Fibroblast of the aortic adventitia (primary cell): ENCODE measurements around the gene HYAL1. TPM values are rescaled to one million over a fixed set of nuclear protein-coding genes. Genes with fewer than 3 reads are reported as not detected.

Experiments
- DNase-seq: peaks from one replicate; pipeline ENCODE4 v3.0.0-alpha.2; 2010; ENCODE audit warnings: low read depth
- H3K4me3 ChIP-seq: 2 replicates; pipeline ENCODE4 v1.5.1; 2011; ENCODE audit warnings: low read depth, mild to moderate bottlenecking, control low read depth, low read length, moderate library complexity
- total RNA-seq: library from RNA; depleted of rRNA; stranded (reverse); fragments of >200 nt; gene quantifications from 2 replicates; pipeline ENCODE4 v1.2.3, GENCODE V29; 2012; ENCODE audit warnings: low replicate concordance
- TF ChIP-seq, protein P1 (sequence below): IDR thresholded peaks from 2 replicates; pipeline ENCODE4 v1.5.1; 2011; ENCODE audit warnings: mild to moderate bottlenecking, low read length, control low read depth, inconsistent platforms; ENCODE audit not compliant: insufficient read depth

HYAL1 gene
- total RNA-seq, 1 donor = 0.90 TPM

- no peak for DNase-seq
- no peak overlapping the region for H3K4me3 ChIP-seq
- TF ChIP-seq, protein P1, sequence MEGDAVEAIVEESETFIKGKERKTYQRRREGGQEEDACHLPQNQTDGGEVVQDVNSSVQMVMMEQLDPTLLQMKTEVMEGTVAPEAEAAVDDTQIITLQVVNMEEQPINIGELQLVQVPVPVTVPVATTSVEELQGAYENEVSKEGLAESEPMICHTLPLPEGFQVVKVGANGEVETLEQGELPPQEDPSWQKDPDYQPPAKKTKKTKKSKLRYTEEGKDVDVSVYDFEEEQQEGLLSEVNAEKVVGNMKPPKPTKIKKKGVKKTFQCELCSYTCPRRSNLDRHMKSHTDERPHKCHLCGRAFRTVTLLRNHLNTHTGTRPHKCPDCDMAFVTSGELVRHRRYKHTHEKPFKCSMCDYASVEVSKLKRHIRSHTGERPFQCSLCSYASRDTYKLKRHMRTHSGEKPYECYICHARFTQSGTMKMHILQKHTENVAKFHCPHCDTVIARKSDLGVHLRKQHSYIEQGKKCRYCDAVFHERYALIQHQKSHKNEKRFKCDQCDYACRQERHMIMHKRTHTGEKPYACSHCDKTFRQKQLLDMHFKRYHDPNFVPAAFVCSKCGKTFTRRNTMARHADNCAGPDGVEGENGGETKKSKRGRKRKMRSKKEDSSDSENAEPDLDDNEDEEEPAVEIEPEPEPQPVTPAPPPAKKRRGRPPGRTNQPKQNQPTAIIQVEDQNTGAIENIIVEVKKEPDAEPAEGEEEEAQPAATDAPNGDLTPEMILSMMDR = no peak
Measured at GRCh38 chr3:50302095-50303012, 1.0 kb downstream of the HYAL1 start.

DNA sequence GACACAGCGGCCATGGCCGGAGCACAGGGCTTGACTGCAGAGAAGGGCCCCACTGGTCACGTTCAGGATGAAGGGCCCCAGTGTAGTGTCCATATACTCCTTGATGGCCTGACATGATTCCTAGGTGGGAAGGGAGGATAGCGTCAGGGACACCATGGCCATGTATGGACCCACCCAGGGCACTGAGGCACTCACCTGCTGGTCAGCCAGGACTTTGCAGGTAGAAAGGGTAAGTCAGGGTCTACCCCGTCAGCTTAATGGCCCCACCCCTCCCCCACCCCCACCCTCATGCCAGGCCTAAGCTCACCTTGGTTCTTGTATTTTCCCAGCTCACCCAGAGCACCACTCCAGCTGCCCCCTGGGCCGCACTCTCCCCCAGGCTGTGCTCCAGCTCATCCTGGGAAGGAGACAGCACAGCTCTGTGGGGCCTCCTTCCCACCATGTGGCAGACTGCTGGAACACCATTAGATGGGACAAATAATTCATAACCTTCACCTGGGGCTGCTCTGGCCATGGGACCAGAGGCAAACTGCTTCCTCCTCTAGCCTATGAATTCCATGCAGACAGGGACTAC lies 2.6 kb downstream of the HYAL1 start:
- TF ChIP-seq, protein P1 = no peak
- no peak overlapping the region for H3K4me3 ChIP-seq

DNA sequence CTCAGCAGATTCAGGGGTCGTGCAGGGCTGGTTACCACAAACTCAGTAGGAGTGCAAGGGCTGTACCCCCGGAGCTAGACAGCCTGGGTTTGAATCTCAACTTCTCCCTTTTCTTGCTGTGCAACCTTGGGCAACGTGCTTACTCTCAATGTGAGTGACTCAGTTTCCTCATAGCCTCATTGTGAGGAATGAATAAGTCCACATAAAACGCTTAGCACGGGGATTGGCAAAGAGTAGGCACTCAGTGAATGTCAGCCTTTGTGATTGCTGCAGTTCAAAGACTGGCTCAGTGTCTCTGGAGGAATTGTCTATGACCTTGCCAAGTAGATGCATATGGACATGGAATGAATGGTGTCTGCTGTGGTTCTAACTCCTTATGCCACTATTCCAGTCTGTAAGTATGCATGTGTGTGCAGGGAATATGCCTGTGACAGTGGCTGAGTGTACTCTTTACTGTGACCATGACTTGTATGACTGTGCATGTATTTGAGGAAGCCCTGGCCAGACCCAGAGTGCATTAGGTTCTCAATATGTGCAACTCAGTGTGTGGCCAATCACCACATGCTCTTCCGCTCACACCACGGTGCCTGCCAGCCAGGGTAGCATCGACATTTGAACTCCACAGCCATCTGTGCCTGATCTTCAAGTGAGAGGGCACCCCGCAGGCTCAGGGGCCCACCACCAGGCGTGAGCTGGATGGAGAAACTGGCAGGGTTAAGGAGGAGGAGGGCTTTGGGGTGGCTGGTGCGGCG lies 3.3 kb downstream of the HYAL1 start:
- TF ChIP-seq, protein P1 = no peak
- peak; percentile 63 for DNase-seq
- peak overlapping the region; percentile 64 for H3K4me3 ChIP-seq

More for the DNA sequence above, 2.6 kb downstream of the HYAL1 start:
- no peak for DNase-seq

- H3K4me3 ChIP-seq = peak overlapping the region; percentile 64
- DNase-seq = no peak
- TF ChIP-seq, protein P1 = no peak
Measured at GRCh38 chr3:50299638-50299928, 3.8 kb downstream of the HYAL1 start.

DNA sequence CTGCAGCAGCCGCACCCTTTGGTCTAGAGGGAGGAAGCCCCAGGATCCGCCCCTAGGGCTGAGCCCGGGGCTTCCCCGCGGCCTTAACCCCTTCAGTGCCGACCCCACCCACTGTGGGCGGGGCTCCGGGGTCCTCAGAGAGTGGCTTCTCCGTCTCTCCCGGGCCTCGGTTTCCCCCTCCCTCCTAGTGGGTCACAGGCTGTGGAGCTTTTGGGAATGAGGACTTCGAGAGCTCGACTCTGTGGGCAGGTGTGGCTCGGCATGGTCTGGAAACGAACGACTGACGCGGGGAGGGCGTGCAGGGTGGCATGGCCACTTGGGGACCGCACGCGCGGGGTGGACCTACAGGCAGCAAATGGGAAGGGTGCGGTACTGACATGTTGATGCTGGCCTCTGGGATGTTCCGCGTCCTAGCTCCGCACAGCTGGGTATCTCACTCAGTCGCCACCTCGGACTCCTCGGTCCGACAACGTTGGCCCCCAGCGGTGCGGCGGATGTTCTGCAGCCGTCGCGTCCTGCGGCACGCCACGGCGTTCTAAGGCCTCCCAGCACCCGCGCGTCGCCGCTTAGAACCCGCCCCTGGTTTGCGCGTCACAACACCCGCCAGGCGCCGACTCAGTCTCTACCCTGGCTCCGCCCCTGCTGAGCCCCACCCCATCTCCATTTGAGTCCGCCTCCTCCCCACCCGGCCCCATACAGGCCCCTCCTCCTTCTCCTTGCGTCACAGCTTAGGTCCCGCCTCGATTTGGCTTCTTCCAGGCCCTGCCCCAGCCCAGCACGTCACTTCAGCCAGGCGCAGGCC lies 4.3 kb downstream of the HYAL1 start, which contains the start of the genes HYAL3 and NAA80:
TSS of gene HYAL3 (minus strand) at position 570 of the 802 bp plus-strand sequence. CDS start 3,803 bp downstream, outside the sequence.
TSS of gene NAA80 (minus strand) at position 570 of the 802 bp plus-strand sequence. CDS start 1,942 bp downstream, outside the sequence.
- TF ChIP-seq, protein P1 = peak; percentile 24
- peak within 1 kb of the TSS; percentile 94 for H3K4me3 ChIP-seq
- peak; percentile 100 for DNase-seq
